Measurements from ENCODE around the gene GAMT. TPM values are rescaled to one million over a fixed set of nuclear protein-coding genes. Genes with fewer than 3 reads are reported as not detected.

Gene GAMT
- total RNA-seq, 1 experiment from 2014 or later: 27.7 TPM

GRCh38 chr19:1408300-1409203 lies 7.2 kb upstream of the GAMT start:
- DNase-seq (ENCODE audit: low spot score) (peak; percentile 48), ATAC-seq (no peak)
- CTCF ChIA-PET: interaction anchor here (0.6 to 0.7 kb wide), 4 partner anchors 48 to 1696 kb away, joined by 3 read pairs; no protein-coding TSS in a partner anchor
- H3K9me3 Mint-ChIP-seq: no peaks in the 10 kb centered on the region
- H3K4me1 Mint-ChIP-seq: peaks cover 43% of the 10 kb centered on the region
- H3K4me3 Mint-ChIP-seq: peak overlapping the region; percentile 95
- POLR2A ChIA-PET: interaction anchor here (1.0 kb wide), 1 partner anchor 27 kb away, joined by 3 read pairs; no protein-coding TSS in a partner anchor
- peak overlapping the region; percentile 96 for H3K27ac Mint-ChIP-seq
- no peaks in the 10 kb centered on the region; the same call in 1 of the 2 replicates for H3K27me3 Mint-ChIP-seq (ENCODE audit: low read depth)
- peaks cover 23% of the 10 kb centered on the region for H3K36me3 Mint-ChIP-seq
- TF ChIP-seq NR1H2 (CRISPR knock-in tag; IDR thresholded peaks at IDR 0.05) (no peak), E2F5 (CRISPR knock-in tag; IDR thresholded peaks at IDR 0.05) (0 out of 2 replicates have a peak, but pooled peaks have one; percentile 40), RELA (CRISPR knock-in tag; IDR thresholded peaks at IDR 0.05; ENCODE audit: borderline replicate concordance) (peak; percentile 24; the same call in 1 of the 2 replicates), MAX (CRISPR knock-in tag; IDR thresholded peaks at IDR 0.05) (peak; percentile 80; the same call in 1 of the 2 replicates), ATF3 (CRISPR knock-in tag; conservative IDR thresholded peaks at IDR 0.05) (no peak), GRHL2 (CRISPR knock-in tag; IDR thresholded peaks at IDR 0.05; ENCODE audit: insufficient replicate concordance, severe bottlenecking) (no peak), HMGXB4 (CRISPR knock-in tag; IDR thresholded peaks at IDR 0.05) (peak; percentile 77; the same call in 1 of the 2 replicates), FOXK1 (CRISPR knock-in tag; IDR thresholded peaks at IDR 0.05) (peak; percentile 20), USF1 (CRISPR knock-in tag; IDR thresholded peaks at IDR 0.05) (0 out of 2 replicates have a peak, but pooled peaks have one; percentile 11), SP1 (CRISPR knock-in tag; conservative IDR thresholded peaks at IDR 0.05) (no peak), AFF4 (CRISPR knock-in tag; IDR thresholded peaks at IDR 0.05; ENCODE audit: borderline replicate concordance) (no peak)

- Mint-ChIP-seq H3K27ac (peak within 1 kb of the TSS; percentile 96), H3K36me3 (peaks cover 16% of the 10 kb centered on the region), H3K4me1 (peaks cover 43% of the 10 kb centered on the region), H3K4me3 (peak within 1 kb of the TSS; percentile 71), H3K9me3 (no peaks in the 10 kb centered on the region), H3K27me3 (ENCODE audit: low read depth) (peaks cover 4% of the 10 kb centered on the region; the same call in 1 of the 2 replicates)
- POLR2A ChIA-PET: no interaction called here
- DNase-seq (ENCODE audit: low spot score): no peak
- no peak for ATAC-seq
- CTCF ChIA-PET: no interaction called here
- TF ChIP-seq USF1 (CRISPR knock-in tag; IDR thresholded peaks at IDR 0.05): no peak
- TF ChIP-seq E2F4 (CRISPR knock-in tag; IDR thresholded peaks at IDR 0.05; ENCODE audit: borderline replicate concordance, low read depth): no peak
- TF ChIP-seq NR1H2 (CRISPR knock-in tag; IDR thresholded peaks at IDR 0.05): no peak
- TF ChIP-seq ATF1 (CRISPR knock-in tag; IDR thresholded peaks at IDR 0.05): no peak
- TF ChIP-seq ZNF416 (CRISPR knock-in tag; IDR thresholded peaks at IDR 0.05): no peak
- TF ChIP-seq PRRX2 (CRISPR knock-in tag; IDR thresholded peaks at IDR 0.05): no peak
- no peak for TF ChIP-seq AR (CRISPR knock-in tag; IDR thresholded peaks at IDR 0.05)
- TF ChIP-seq JUN (CRISPR knock-in tag; IDR thresholded peaks at IDR 0.05): no peak
- no peak for TF ChIP-seq GABPB1 (CRISPR knock-in tag; IDR thresholded peaks at IDR 0.05)
Measured at GRCh38 chr19:1407528-1408299, 6.4 kb upstream of the GAMT start, which contains the start of gene DAZAP1. Gene DAZAP1 (plus strand): TSS chr19:1407586. CDS start chr19:1407774, 188 bp downstream.
